Suprapubic skin (tissue), 3 donors: ENCODE measurements around the gene JADE3.

Experiments used
- CTCF ChIP-seq, 2 donors: fragments of 200-600 bp in 1 of 2; fragments of 450-650 bp in 1 of 2; sonication (generic) in 1 of 2; IDR thresholded peaks; one replicate each; pipeline ENCODE4 v1.5.1; 2016 to 2019; ENCODE audit warnings: antibody characterized with exemption in 2 of 2, mild to moderate bottlenecking in 1 of 2, moderate library complexity in 1 of 2
- POLR2AphosphoS5 ChIP-seq, 3 donors: sonication (generic); formaldehyde crosslinking; IDR thresholded peaks; one replicate each; pipeline ENCODE4 v1.6.1; 2017; ENCODE audit warnings: antibody characterized with exemption in 3 of 3

GRCh38 chrX:46912603-46913491, 626 bp downstream of the JADE3 start:
- peak in 1 of 2 donors; percentile 37 for TF ChIP-seq CTCF (IDR thresholded peaks at IDR 0.05)
- TF ChIP-seq POLR2AphosphoS5 (IDR thresholded peaks at IDR 0.05) = no peak
